Kidney capillary endothelial cell (primary cell): ENCODE measurements around the gene KCTD10.

Experiments used
- DNase-seq: peaks from one replicate; pipeline ENCODE4 v3.0.0-alpha.2; 2018; ENCODE audit warnings: low spot score

KCTD10 gene

DNA sequence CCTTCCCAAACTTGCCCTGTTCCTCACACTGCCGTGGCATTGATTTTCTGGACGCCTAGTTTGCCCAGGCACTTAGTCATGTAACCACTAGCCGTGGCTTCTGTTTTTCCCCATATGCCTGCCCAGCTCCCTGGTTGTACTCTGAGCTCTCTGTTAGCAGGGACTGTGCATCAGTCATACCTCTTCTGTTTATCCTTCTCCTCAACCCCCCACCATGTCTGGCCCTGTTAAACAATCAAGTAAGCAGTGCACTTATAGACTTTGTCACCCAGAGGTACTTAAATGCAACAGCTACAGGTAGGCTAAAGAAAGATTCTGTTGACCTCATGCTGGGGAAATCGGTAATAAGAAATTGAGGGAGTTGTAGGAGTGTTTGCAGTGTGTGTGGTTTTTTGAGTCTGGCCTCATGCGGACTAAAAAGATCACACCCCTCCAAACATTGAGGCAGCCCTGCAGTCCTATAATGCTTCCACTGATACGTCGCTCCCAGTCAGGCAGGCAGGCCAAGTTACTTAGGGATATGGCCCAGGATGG, 17.3 kb upstream of the KCTD10 start:
- DNase-seq, result no peak

DNA sequence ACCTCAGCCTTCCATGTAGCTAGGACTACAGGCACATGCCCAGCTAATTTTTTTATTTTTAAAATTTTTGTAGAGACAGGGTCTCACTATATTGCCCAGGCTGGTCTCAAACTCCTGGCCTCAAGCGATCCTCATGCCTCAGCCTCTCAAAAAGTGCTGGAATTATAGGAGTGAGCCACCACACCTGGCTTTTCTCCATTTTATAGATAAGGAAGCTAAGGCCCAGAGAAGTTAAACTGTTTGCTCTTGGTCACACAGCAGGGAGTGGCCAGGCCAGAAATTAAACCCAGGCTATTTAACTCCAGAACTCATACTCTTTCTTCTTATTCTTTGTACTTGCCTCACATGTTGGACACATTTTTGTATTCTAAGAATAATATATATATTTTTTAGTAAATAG, 16.8 kb upstream of the KCTD10 start:
- DNase-seq, result no peak

- DNase-seq, result no peak
These were observed 16.0 kb upstream of the KCTD10 start for GRCh38 chr12:109493090-109493489.

DNA sequence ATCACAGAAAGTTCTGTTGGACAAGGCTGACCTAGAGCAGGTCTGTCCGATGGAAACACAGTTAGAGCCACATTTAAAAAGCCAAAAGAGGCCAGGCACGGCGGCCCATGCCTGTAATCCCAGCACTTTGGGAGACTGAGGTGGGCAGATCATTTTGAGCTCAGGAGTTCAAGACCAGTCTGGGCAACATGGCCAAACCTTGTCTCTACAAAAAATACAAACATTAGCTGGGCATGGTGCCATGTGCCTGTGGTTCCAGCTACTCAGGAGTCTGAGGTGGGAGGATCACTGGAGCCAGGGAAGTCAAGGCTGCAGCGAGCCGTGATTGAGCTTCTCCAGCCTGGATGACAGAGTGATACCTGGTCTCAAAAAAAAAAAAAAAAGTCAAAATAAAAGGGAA, 15.3 kb upstream of the KCTD10 start:
- no peak for DNase-seq

DNA sequence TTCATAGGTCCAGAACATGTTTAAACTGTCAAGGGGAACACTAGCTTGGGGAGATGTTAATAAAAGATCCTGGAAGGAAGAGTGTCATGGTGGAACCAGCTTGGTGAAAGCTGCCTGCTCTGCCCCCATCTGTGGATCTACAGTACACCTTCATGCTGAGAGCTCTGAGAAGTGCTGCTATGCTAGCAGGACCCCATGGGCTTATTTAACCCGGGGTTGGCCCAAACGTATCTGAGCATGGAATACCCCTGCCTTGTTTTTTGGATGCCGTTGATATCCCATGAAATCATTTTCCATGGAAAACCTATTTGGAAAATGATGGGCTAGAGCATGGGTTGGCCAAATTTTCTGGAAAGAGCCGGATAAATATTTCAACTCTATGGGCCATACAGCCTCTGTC, 14.6 kb upstream of the KCTD10 start:
- DNase-seq, result no peak

DNA sequence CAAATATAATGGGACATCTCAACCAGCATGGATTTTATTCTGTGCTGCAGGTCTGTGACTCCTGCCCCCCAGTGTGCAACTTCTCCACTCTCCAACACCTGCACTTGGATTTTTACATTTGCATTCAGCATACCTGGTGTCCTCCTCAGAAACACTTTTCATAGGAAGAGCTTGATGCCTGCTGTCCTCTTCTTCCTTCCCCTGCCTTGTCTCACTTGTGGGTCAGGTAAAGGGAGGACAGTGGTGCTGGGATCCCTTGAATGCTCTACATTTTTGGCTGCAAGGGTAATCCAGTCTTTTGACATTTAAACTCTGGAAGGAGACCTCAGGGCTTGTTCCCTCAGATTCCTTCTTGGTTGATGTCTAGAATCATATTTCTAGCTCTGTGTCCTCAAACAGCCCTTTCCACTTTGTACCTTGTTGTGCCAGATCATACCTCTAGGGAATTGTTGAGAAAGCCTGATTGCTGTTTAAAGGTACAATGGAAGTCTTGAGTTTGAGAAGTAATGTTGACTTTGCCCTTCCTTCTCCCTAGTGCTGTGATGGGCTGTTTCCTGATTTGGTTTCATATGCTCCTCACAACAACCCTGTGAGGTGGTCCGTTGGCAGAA, 13.0 kb upstream of the KCTD10 start:
- DNase-seq, result no peak

GRCh38 chr12:109489016-109489954, 12.2 kb upstream of the KCTD10 start:
- no peak for DNase-seq

DNA sequence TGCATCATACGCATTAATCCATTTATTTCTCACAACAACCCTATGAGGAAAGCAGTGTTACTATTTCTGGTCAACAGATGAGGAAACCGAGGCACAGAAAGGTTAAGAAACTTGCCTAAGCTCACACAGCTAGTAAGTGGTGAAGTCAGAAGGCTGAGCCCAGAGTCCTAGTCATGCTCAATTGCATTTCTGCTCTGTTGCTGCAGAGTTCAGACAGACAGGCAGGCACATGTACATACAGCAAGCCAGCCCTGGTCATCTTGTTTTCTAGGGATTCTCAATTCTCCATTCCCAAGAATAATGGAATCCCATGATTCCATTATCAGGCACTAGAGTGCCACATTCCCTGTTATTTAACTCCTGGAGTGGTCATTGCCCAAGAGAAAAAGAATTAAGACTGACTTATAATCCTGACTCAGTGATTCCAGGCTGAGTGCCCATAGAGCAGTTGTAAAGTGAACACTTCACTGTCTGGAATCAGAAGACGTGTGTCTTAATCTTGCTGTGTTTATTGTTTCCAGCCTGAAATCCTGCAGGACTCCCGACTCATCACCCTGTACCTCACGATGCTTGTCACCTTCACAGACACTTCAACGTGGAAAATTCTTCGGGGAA, 11.1 kb upstream of the KCTD10 start:
- DNase-seq, result no peak

GRCh38 chr12:109487181-109488050, 10.3 kb upstream of the KCTD10 start:
- DNase-seq, result no peak

DNA sequence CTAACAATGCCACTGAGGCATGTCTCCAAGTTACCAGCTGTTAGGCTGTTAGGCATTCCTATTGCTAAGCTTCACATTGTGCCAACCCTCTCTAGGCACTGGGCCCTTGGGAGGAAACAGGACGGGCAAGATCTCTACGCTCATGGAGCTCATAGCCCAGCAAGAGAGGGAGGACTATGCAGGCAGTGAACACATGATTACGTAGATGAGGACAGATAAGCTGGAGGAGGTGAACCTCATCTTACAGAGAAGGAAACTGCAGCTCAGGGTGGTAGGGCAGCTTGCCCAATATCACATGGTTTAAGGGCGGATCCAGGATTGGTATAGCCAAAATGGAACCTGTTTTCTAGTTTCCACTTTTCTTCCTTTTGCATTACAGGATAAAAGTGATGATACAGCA, 8.1 kb upstream of the KCTD10 start:
- DNase-seq, result no peak

GRCh38 chr12:109483346-109483745, 6.2 kb upstream of the KCTD10 start:
- DNase-seq, result no peak

- DNase-seq, result no peak
These were observed 5.8 kb upstream of the KCTD10 start for GRCh38 chr12:109482894-109483293.

- no peak for DNase-seq
These were observed 5.4 kb upstream of the KCTD10 start for GRCh38 chr12:109482491-109482890.

- DNase-seq, result no peak
These were observed 4.8 kb upstream of the KCTD10 start for GRCh38 chr12:109481863-109482262.

GRCh38 chr12:109480356-109480755, 3.3 kb upstream of the KCTD10 start:
- no peak for DNase-seq

DNA sequence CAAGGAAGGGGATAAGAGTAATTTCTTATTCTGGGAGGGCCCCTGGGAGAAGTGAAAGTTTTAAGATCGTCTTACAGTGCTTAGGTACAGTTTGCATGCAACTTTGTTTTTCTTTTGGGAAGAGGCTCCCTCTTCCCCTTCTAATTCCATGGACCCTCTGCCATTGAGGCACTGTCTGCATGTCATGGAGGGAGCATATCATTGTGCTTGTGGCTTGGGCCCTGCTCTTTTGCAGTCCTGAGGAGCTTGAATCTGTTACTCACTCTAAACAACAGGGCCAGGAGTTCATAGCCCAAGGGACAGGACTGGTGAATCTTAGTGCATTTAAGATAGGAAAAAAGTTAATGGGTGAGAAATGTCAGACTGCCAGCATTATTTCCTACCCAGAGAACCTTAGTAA, 2.7 kb upstream of the KCTD10 start:
- no peak for DNase-seq

DNA sequence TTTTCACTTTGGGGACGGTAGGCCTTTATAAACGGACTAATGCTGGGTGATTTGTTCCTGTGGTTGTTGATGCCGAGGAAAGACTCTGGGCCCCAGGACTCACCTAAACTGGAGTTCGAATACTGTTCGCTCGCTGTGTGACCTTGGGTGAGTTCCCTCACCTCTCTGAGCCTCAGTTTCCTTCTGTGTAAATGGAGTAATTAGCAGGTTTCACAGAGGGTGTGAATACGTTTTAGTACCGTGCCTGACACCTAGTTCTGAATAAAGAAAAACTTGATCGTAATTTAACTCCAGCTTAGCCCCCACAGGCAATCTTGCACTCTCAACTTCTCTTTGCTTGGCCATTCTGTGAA, 839 bp upstream of the KCTD10 start:
- DNase-seq, result no peak

DNA sequence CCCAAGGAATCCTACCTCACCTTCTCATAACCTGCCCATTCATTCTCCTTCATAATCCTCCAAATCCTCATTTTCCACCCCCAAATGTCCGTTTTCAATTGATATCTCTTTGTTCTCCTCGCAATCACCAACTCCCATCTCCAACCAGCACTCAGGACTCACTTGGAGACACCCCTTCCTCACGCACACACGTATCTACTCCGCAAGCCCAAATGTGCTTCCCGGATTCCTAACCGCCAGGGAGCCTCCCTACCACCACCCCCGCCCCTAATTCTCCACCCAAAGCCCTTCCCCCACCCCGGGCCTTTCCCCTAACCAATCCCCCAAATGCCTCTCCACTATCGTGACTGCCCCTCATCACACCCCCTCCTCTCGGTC, 304 bp downstream of the KCTD10 start:
- DNase-seq, result no peak

GRCh38 chr12:109475993-109476806, 900 bp downstream of the KCTD10 start:
- DNase-seq, result no peak

DNA sequence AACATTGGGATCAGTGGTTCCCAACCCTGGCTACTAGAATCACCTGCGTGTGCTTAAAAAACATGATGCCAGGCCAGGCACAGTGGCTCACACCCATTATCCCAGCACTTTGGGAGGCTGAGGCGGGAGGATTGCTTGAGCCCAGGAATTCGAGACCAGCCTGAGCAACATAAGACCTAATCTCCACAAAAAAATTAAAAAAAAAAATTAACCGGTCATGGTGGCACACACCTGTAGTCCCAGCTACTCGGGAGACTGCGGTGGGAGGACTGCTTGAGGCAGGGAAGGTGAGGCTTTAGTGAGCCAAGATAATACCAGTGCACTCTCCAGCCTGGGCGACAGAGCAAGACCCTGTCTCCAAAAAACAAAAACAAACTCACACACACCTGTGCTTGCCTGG, 2.0 kb downstream of the KCTD10 start:
- DNase-seq, result no peak
